AG09319 (cell line): Measurements from ENCODE around the gene CPA4.
"Not testable (repeated sequence)": the region's sequence is repeated elsewhere in the genome, so short reads cannot be mapped to it uniquely, and the experiment has no call there.

ENCODE experiments used
- DNase-seq: peaks from one replicate; pipeline ENCODE4 v3.0.0-alpha.2; 2010; ENCODE audit warnings: low read depth; ENCODE audit errors: extremely low read depth
- TF ChIP-seq, protein P1 (sequence below): IDR thresholded peaks from 2 replicates; pipeline ENCODE4 v1.5.1; 2011; ENCODE audit warnings: low read depth, mild to moderate bottlenecking, inconsistent platforms, low read length, moderate library complexity

The CPA4 gene

GRCh38 chr7:130303982-130304381 is 11.0 kb downstream of the CPA4 start:
- DNase-seq = no peak

GRCh38 chr7:130304878-130305277 is 11.9 kb downstream of the CPA4 start:
- TF ChIP-seq, protein P1, sequence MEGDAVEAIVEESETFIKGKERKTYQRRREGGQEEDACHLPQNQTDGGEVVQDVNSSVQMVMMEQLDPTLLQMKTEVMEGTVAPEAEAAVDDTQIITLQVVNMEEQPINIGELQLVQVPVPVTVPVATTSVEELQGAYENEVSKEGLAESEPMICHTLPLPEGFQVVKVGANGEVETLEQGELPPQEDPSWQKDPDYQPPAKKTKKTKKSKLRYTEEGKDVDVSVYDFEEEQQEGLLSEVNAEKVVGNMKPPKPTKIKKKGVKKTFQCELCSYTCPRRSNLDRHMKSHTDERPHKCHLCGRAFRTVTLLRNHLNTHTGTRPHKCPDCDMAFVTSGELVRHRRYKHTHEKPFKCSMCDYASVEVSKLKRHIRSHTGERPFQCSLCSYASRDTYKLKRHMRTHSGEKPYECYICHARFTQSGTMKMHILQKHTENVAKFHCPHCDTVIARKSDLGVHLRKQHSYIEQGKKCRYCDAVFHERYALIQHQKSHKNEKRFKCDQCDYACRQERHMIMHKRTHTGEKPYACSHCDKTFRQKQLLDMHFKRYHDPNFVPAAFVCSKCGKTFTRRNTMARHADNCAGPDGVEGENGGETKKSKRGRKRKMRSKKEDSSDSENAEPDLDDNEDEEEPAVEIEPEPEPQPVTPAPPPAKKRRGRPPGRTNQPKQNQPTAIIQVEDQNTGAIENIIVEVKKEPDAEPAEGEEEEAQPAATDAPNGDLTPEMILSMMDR = no peak
- no peak for DNase-seq

More at GRCh38 chr7:130303982-130304381, 11.0 kb downstream of the CPA4 start:
- TF ChIP-seq, protein P1 = no peak

GRCh38 chr7:130305433-130306042 is 12.6 kb downstream of the CPA4 start:
- DNase-seq = no peak

GRCh38 chr7:130309986-130310385 is 17.0 kb downstream of the CPA4 start:
- TF ChIP-seq, protein P1 = no peak
- DNase-seq = no peak

More at GRCh38 chr7:130305433-130306042, 12.6 kb downstream of the CPA4 start:
- TF ChIP-seq, protein P1 = no peak

DNA sequence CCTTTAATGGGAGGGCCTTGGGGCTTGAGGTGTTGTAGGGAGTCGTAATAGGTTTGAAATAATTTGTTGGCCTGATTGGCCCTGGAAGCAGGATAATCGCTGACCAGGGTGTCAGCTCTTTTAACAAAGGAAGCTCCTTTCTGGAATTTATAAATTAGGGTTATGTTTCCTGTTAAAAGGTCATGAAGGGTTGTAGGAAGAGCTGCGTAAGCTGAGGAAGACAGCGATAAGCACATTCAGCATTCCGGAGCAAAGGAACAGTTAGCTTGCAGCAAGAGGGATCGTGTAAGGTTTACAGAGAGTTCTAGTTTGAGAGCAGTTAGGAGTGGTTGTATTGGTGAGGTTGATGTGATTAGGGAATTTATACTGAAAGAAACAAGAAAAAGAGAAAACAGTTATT is 21.3 kb downstream of the CPA4 start:
- TF ChIP-seq, protein P1 = no peak

GRCh38 chr7:130319541-130319940 is 26.6 kb downstream of the CPA4 start:
- DNase-seq = no peak
- TF ChIP-seq, protein P1 = no peak

More for the DNA sequence above, 21.3 kb downstream of the CPA4 start:
- no peak for DNase-seq

DNA sequence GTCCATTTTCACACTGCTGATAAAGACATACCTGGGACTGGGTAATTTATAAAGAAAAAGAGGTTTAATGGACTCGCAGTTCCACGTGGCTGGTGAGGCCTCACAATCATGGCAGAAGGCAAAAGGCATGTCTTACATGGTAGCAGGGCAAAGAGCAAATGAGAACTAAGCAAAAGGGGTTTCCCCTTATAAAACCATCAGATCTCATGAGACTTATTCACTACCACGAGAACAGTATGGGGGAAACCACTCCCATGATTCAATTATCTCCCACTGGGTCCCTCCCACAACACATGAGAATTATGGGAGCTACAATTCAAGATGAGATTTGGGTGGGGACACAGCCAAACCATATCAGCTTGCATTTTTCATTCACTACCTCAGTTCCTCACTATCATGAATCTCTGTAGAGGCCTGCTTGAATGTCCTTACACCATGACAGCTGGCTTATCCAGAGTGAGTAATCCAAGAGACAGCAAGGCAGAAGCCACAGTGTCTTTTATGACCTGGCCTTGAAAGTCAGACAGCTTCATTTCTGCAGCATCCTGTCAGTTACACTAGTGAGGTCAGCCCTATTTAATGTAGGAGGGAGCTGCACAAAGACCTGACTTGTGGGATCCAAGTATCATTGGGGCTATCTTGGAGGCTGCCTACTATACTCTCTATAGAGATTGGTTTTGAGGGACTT is 28.7 kb downstream of the CPA4 start:
- DNase-seq = not testable (repeated sequence)
